HepG2 (cell line): Measurements from ENCODE around the gene TTLL7.

Source experiments
- ATF7 ChIP-seq, 2 experiments: fragments of 450-650 bp in 1 of 2; sonication (generic) in 1 of 2; formaldehyde crosslinking in 1 of 2; IDR thresholded peaks; 2 replicates each; pipeline versions ENCODE4 v1.4.0 to v1.6.1; 2016 to 2020; ENCODE audit warnings: antibody characterized with exemption in 1 of 2, mild to moderate bottlenecking in 1 of 2, missing genetic modification reagents in 1 of 2
- NFE2 ChIP-seq: sonication (generic); formaldehyde crosslinking; IDR thresholded peaks from 2 replicates; pipeline ENCODE4 v1.4.0; 2020; ENCODE audit warnings: missing genetic modification reagents
- ZNF549 ChIP-seq: sonication (generic); formaldehyde crosslinking; IDR thresholded peaks from 2 replicates; pipeline ENCODE4 v1.5.0; 2020; ENCODE audit warnings: missing genetic modification reagents

DNA sequence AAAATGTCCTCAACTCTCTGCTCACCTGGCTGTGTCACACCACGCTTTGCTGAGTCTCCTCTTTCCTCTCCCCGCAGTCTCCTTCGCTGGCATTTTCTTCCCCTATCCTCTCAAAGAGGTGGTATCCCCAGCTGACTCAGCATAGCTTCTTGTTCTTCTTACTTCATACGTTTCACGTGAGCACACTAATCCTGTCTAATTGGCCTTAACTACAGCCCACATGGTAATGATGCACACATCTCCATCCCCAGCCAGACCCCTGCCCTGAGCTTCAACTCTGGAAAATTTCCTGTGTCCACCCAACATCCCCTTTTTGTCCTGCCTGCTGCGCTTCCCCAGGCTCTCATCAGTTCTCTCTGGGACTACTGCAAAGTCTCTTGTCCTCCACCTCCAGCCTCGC lies 169.8 kb downstream of the TTLL7 start:
- TF ChIP-seq ATF7 (IDR thresholded peaks at IDR 0.05), result no peak
- no peak for TF ChIP-seq ATF7 (CRISPR knock-in tag; IDR thresholded peaks at IDR 0.05)
- no peak for TF ChIP-seq ZNF549 (CRISPR knock-in tag)
- no peak for TF ChIP-seq NFE2 (CRISPR knock-in tag)
